Large intestine (tissue), 3 donors: ENCODE results near the gene SEC11A. TPM values are rescaled to one million over a fixed set of nuclear protein-coding genes. Genes with fewer than 3 reads are reported as not detected.

Source experiments
- DNase-seq, 2 donors: peaks; one replicate each; pipeline versions ENCODE4 v3.0.0 to v3.0.0-alpha.2; 2013
- H3K27ac ChIP-seq: one replicate; pipeline ENCODE4 v1.5.1; 2013; ENCODE audit warnings: low read length
- H3K27me3 ChIP-seq: 2 replicates; pipeline ENCODE4 v1.6.1; 2013; ENCODE audit warnings: low read length; ENCODE audit not compliant: control insufficient read depth, insufficient read depth
- H3K36me3 ChIP-seq: 2 replicates; pipeline ENCODE4 v1.6.1; 2013; ENCODE audit warnings: low read length; ENCODE audit not compliant: control insufficient read depth, insufficient read depth
- H3K4me1 ChIP-seq: one replicate; pipeline ENCODE4 v1.6.1; 2013; ENCODE audit warnings: low read length; ENCODE audit not compliant: control insufficient read depth, insufficient read depth
- H3K4me3 ChIP-seq: one replicate; pipeline ENCODE4 v1.5.1; 2013; ENCODE audit warnings: low read length
- H3K9me3 ChIP-seq: one replicate; pipeline ENCODE4 v1.6.1; 2013; ENCODE audit warnings: mild to moderate bottlenecking, low read depth, low read length, moderate library complexity; ENCODE audit not compliant: control insufficient read depth
- WGBS: methylation state at CpG from one replicate; pipeline ENCODE4 v1.1.5; 2013; ENCODE audit warnings: low lambda C conversion rate; ENCODE audit not compliant: insufficient coverage; 5-methylcytosine and 5-hydroxymethylcytosine counted together
- polyA plus RNA-seq: library from polyadenylated mRNA; unstranded; fragments of 120-200 nt; gene quantifications from one replicate; pipeline ENCODE4 v1.2.1, GENCODE V29; 2013

SEC11A gene
- polyA plus RNA-seq, 1 donor: 156 TPM

GRCh38 chr15:84625123-84625522, 90.8 kb downstream of the SEC11A start:
- no CpG with 5 or more reads among the region's 2 CpGs for WGBS
- no peak for DNase-seq
- H3K27me3 ChIP-seq: no peaks in the 10 kb centered on the region
- no peak overlapping the region for H3K27ac ChIP-seq
- no peaks in the 10 kb centered on the region for H3K4me1 ChIP-seq
- H3K36me3 ChIP-seq: peaks cover 26% of the 10 kb centered on the region
- H3K4me3 ChIP-seq: no peak overlapping the region
- peaks cover 16% of the 10 kb centered on the region for H3K9me3 ChIP-seq

- WGBS: 100% methylated on average over 1 of the region's 7 CpGs
- no peaks in the 10 kb centered on the region for H3K27me3 ChIP-seq
- H3K27ac ChIP-seq: no peak overlapping the region
- no peak for DNase-seq
- no peaks in the 10 kb centered on the region for H3K4me1 ChIP-seq
- H3K9me3 ChIP-seq: peaks cover 16% of the 10 kb centered on the region
- no peak overlapping the region for H3K4me3 ChIP-seq
- peaks cover 26% of the 10 kb centered on the region for H3K36me3 ChIP-seq
These were observed 91.6 kb downstream of the SEC11A start for GRCh38 chr15:84624359-84624758.

GRCh38 chr15:84621358-84621979, 94.5 kb downstream of the SEC11A start:
- no CpG with 5 or more reads among the region's 17 CpGs for WGBS

GRCh38 chr15:84620626-84621025, 95.3 kb downstream of the SEC11A start:
- H3K27ac ChIP-seq: no peak overlapping the region
- peaks cover 27% of the 10 kb centered on the region for H3K36me3 ChIP-seq
- H3K9me3 ChIP-seq: peaks cover 16% of the 10 kb centered on the region
- no peaks in the 10 kb centered on the region for H3K27me3 ChIP-seq
- peaks cover 7% of the 10 kb centered on the region for H3K4me1 ChIP-seq
- no peak for DNase-seq
- H3K4me3 ChIP-seq: no peak overlapping the region
- WGBS: no CpG with 5 or more reads among the region's 8 CpGs

More at GRCh38 chr15:84621358-84621979, 94.5 kb downstream of the SEC11A start:
- Histone ChIP-seq H3K4me3 (no peak overlapping the region), H3K36me3 (peaks cover 27% of the 10 kb centered on the region), H3K27me3 (no peaks in the 10 kb centered on the region), H3K9me3 (peaks cover 16% of the 10 kb centered on the region), H3K27ac (no peak overlapping the region), H3K4me1 (peaks cover 7% of the 10 kb centered on the region)
- no peak for DNase-seq

Other genes with a start within 250 kb of the SEC11A start
- 12.1 TPM for gene ZSCAN2, start 115.1 kb downstream of the SEC11A start, polyA plus RNA-seq
- gene WDR73, start 61.9 kb downstream of the SEC11A start, polyA plus RNA-seq: 30.8 TPM
- gene NMB, start 57.9 kb downstream of the SEC11A start, polyA plus RNA-seq: 2.2 TPM
- gene ZNF592, start 32.5 kb upstream of the SEC11A start, polyA plus RNA-seq: 24.3 TPM
- 9.4 TPM for gene ALPK3, start 101.2 kb upstream of the SEC11A start, polyA plus RNA-seq
- gene SLC28A1, start 168.5 kb upstream of the SEC11A start, polyA plus RNA-seq: 33.1 TPM